ENCODE data around the gene GUF1.
"Not testable (repeated sequence)": the region's sequence is repeated elsewhere in the genome, so short reads cannot be mapped to it uniquely, and the experiment has no call there.

Gene GUF1

GRCh38 chr4:44704673-44705072 lies 26.5 kb downstream of the GUF1 start:
- no peak for DNase-seq

- no peak for DNase-seq
Measured at GRCh38 chr4:44713125-44713524, 34.9 kb downstream of the GUF1 start.

- no peak for DNase-seq
Measured at GRCh38 chr4:44716597-44716996, 38.4 kb downstream of the GUF1 start.

- DNase-seq, result no peak
Measured at GRCh38 chr4:44720371-44720770, 42.2 kb downstream of the GUF1 start.

GRCh38 chr4:44722001-44722400 lies 43.8 kb downstream of the GUF1 start:
- no peak for DNase-seq

GRCh38 chr4:44725166-44725565 lies 46.9 kb downstream of the GUF1 start:
- peak; percentile 9 for DNase-seq

- DNase-seq, result no peak
Measured at GRCh38 chr4:44725726-44726037, 47.5 kb downstream of the GUF1 start.

GRCh38 chr4:44726038-44726871 lies 48.0 kb downstream of the GUF1 start, which contains the start of gene GNPDA2:
TSS of gene GNPDA2 (minus strand) at chr4:44726556. CDS start at chr4:44722207, 4,349 bp downstream.
- peak; percentile 43 for DNase-seq

- DNase-seq, result no peak
Measured at GRCh38 chr4:44727471-44727870, 49.3 kb downstream of the GUF1 start.

GRCh38 chr4:44728694-44729093 lies 50.5 kb downstream of the GUF1 start:
- DNase-seq, result not testable (repeated sequence)

- no peak for DNase-seq
Measured at GRCh38 chr4:44736900-44737299, 58.7 kb downstream of the GUF1 start.

GRCh38 chr4:44738615-44739014 lies 60.4 kb downstream of the GUF1 start:
- no peak for DNase-seq

- no peak for DNase-seq
Measured at GRCh38 chr4:44740201-44740600, 62.0 kb downstream of the GUF1 start.
